SK-N-DZ (cell line): ENCODE results near the gene DIRAS1. TPM values are rescaled to one million over a fixed set of nuclear protein-coding genes. Genes with fewer than 3 reads are reported as not detected.
A peak's percentile ranks its signal among the peaks of the same experiment; 100 is the strongest.

Experiments
- DNase-seq: peaks from one replicate; pipeline ENCODE4 v3.0.0-alpha.2; 2015; ENCODE audit warnings: low spot score
- polyA plus RNA-seq, 2 experiments: library from polyadenylated mRNA; depleted of rRNA; stranded (reverse); fragments of >200 nt; gene quantifications; 2 replicates each; pipeline ENCODE4 v1.2.3, GENCODE V29; 2014

The DIRAS1 gene, protein sequence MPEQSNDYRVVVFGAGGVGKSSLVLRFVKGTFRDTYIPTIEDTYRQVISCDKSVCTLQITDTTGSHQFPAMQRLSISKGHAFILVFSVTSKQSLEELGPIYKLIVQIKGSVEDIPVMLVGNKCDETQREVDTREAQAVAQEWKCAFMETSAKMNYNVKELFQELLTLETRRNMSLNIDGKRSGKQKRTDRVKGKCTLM
- polyA plus RNA-seq (2014; cell fraction: cytosol; rRNA removed): 11.4 and 15.2 TPM in 2 replicates
- polyA plus RNA-seq (2014; cell fraction: nucleus; rRNA removed): 6.9 and 10.9 TPM in 2 replicates

DNA sequence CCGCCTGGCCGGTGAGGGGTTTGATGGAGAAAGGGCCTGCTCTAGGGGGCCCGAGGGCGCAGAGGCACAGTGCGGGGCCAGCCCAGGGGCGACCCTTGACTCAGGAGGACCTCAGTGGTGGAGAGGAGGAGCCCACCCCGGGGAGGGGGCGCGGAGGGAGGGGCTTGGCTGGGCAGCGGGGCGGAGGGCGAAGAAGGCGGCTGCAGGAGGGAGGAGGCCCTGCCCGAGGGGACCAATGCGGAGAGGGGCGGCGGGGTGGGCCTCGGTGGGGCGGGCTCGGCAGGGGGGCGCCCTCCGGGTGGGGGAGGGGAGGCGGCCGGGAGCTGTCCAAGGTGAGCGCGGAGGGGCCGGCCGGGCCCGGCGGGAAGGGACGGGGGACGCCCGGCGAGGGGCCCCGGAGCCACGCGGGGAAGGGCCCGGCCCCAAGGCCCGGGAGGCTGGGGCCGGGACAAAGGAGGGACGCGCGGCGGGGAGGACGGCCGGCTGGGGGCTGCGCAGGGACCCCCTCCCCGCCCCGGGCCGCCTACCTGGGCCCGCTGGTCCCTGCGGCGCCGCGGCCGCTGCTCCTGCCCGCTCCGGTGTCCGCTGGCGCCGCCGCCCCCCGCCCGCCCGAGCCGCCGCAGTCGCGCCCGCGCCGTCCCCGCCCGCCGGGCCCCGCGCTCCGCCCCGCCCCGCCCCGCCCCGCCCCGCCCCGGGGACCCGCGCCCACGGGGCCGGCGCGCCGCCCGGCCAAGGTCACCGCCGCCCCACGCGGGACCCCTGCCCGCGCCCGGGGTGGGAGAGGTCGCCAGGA is at the start of gene DIRAS1:
Gene DIRAS1 (minus strand): TSS at position 596 of the 793 bp plus-strand sequence. CDS start 3,566 bp downstream, outside the sequence.
- peak; percentile 49 for DNase-seq

GRCh38 chr19:2770055-2771013 is 49.2 kb upstream of the DIRAS1 start:
- DNase-seq: no peak

DNA sequence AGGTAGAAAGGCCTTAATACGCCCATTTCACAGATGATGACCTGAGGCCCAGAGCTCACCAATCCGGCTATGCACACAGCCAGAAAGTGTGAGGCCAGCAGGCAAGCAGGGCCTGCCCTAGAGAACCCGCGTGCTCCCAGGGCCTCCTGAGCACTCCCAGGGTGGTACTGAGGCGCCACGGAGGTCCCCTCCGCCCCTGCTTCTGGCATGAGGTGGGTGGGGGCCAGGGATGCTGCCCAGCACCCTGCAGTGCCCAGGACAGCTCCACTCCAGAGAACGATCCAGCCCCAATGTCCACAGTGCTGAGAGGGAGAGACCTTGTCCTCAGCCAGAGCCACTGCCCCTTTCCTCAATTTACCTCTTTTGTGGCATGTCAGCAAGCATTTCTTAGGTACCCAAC is 48.0 kb upstream of the DIRAS1 start:
- DNase-seq: no peak

DNA sequence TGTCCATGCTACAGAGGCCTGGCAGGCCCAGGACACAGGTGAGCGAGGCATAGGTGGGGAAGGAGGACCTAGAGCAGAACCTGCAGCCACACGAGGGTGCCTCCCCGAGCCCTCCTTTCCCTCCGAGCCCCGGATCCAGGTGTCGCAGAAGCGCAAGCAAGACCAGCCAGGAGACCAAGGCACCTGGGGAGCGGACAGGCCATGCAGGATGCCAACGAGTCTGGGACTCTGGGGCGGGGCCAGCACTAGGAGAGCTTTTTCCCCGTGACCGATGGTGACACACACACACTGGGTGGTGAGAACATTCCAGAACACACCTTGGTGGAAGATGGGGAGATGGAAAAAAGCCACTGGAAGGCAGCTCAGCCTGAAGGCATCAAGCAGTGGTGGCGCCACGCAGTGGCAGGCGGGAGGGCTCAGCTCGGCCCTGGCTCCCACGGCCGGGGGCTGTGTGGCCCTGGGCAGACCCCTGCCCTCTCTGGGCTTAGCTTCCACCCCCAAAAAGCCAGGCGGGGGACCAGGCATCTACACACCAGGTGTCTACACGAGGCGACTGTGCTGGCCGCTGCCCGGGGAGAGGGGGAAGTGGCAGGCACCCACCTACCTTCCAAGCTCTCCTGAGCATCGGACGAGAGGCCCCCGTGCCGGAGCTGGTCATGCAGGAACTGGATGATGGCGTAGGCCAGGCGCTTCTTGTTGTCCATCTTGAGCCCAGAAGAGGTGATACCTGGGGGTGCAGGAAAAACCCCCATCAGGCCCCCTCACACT is 47.4 kb upstream of the DIRAS1 start:
- no peak for DNase-seq

DNA sequence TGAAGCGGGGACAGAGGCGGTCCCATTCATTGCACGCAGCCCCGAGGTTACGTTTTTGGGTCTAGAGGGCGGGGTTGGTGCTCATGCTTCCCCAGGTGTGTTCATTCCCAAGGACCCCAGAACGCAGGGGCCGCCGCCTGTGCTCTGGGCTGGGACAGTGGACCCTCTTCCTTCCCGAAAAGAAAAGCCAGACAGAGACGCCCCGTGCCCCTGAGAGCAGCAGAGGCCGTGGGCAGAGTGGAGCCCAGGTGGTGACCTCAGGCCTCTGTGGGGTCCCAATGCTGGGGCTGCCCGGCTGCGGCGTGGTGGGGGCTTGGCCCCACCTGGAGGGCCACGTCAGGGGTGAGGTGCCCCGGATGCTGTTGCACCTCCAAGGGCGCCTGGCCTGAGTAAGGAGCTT is 46.5 kb upstream of the DIRAS1 start:
- DNase-seq: no peak

DNA sequence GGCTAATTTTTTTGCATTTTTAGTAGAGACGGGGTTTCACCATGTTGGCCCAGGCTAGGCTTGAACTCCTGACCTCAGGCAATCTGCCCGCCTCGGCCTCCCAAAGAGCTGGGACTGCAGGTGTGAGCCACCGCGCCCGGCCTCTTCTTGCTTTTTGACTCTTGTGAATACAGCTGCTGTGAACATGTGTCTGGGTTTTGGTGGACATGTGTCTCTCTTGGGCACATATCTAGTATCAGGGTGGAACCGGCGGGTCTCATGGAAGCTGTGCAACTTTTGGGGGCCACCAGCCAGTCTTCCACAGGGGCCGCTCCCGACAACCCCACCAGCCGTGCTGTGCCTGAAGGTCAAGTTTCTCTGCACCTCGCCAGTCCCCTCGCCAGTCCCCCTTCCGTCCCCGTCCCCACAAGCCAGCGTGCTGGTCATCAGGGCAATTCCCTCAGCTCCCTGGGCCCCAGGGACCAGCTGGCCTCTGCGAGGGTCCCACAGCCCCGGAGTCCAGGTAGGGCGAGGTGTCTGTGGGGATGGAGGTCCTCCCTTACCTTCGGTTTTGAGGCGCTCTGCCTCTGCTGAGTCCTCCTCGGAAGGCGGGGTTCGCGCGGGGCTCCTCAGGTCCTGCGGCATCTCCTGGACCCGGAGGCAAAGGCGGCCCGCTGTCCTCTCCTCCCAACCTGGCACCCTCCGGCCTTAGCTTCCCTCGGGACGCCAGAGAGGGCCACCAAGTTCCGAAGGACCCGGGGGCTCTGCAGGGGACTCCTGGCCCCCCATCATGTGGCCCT is 45.6 kb upstream of the DIRAS1 start:
- DNase-seq: no peak

GRCh38 chr19:2765376-2765775 is 44.2 kb upstream of the DIRAS1 start:
- no peak for DNase-seq

DNA sequence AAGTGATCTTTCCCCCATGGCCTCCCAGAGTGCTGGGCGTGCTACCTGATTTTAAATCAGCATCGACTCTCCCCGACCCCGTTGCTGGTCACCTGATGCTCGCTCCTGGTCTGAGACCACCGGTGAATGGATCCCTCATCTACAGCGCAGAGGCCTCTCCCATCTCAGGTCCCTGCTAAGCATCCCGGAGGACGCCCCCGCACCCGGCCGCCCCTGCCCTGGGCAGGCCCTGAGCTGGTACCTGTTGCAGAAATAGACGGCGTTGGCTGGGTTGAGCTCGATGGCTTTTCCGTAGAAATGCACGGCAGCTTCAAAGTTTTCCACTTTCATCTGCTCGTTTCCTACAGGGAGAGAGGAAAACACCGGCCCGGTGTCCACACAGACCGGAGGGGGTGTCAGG is 43.8 kb upstream of the DIRAS1 start:
- no peak for DNase-seq

GRCh38 chr19:2763687-2764086 is 42.5 kb upstream of the DIRAS1 start:
- DNase-seq: no peak

- no peak for DNase-seq
Measured at GRCh38 chr19:2762783-2763496, 41.8 kb upstream of the DIRAS1 start.

- DNase-seq: no peak
Measured at GRCh38 chr19:2761876-2762782, 41.0 kb upstream of the DIRAS1 start.

DNA sequence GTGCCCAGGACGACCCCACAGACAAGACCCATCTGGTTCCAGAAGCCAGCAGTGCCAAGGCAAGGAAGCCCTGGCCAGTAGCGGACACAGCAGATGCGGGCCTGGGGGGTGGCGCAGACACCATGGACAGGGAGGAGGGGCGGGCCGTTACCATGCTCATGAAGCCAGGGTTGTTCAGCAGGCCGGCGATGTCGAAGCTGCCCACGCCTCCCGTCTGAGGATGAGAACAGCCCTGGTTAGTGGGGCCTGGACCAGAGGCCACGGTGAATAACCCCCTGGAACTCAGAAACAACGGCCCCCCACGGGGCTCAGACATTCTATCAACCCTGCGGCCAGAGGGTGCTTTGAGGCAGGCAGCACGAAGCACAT is 40.1 kb upstream of the DIRAS1 start:
- DNase-seq: no peak

DNA sequence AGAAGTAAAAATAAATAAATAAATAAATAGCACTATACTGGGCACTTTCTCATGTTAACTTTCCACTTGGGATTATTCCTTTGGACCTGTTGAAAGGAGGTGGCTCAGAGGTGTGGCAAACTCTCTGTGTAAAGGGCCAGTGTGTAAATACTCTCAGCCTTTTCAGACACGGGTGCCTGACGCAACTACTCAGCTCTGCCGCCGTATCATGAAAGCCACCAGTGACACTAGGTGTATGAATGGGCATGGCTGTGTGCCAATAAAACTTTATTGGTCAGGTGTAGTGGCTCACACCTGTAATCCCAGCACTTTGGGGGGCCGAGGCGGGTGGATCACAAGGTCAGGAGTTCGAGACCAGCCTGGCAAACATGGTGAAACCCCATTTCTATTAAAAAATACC is 38.8 kb upstream of the DIRAS1 start:
- DNase-seq: no peak

DNA sequence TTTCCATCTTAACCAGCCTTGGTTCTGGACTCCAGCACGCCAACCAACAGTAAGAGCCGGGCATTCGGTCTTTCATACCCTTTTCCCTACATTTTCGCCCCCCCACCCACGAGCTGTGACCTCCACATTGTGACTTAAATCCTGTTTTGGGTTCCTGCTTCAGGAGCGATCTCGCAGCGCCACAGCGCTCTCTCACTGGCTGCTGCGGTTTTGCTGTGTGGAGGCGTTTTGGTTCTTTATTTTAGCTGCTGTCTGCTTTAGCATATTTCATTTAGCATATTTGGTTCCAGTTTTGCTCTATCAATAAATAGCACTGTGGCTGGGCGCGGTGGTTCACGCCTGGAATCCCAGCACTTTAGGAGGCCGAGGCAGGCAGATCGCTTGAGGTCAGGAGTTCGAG is 38.2 kb upstream of the DIRAS1 start:
- DNase-seq: no peak

DNA sequence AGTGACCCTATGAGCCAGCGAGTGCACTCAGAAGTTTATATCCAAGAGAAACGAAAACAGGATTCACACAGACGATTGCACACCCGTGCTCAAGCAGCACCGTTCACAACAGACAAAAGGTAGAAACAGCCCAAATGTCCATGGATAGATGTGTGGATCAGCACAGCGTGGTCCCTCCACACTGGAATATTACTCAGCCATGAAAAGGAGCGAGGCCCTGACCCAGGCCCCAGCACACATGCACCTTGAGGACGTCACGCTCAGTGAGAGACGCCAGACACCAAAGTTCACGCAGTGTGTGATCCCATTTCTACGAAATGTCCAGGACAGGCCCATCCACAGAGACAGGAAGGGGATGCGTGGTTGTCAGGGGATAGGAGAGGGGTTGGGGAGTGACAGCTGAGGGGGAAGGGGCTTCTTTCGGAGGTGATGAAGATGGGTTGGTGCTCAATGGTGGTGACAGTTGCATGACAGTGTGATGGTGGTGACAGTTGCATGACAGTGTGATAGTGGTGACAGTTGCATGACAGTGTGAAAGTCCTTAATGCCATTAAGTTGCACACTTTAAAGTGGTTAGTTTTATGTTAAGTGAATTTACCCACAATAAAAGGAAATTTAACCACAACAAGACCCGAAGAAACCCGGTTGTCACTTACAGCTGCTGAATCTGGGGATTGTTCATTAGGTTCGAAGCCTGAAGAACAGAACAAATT is 37.6 kb upstream of the DIRAS1 start:
- DNase-seq: no peak

DNA sequence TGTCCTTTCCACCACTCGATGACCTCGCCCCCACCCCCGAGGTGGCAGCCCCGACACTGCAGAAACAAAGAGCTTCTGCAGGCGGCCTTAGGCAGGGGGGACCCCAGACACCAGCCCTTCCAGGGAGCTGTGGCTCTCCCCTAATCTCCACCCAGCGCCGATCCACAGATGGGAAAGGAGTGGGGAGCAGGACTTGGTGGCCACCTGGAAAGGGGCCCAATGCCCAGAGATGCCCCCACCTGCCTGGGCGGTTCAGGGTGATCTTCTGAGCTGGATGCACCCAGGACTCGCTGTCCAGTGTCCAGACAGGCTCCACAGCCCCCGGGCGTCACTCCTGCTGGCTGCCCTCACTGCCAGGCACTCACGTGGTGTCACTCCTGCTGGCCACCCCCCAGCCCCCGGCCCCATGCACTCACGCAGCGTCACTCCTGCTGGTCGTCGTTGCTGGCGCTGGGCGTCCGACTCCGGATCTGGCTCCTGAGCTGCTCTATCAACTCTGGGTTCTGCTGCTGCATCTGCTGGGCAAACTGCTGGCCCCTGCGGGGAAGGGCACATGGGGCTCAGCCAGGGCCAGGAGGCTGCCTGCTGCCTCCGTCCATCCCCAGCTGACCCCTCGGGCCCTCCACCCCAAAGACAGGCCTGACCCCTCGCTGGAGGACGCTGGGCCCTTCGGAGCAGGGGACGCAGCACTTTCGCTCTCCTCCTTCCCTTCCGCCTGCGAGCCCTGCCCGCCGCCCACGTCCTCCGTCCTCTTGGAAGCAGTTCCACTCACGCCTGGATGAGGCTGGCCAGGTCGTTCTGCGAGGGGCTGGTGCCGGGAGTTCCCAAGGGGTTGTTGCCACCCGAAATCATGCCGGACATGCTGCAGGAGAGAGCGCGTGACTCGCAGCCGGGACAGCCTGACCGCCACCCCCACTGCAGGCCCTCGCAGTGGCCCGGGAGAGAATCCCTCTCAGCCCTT is 36.0 kb upstream of the DIRAS1 start:
- DNase-seq: no peak

GRCh38 chr19:2756477-2756876 is 35.3 kb upstream of the DIRAS1 start:
- DNase-seq: no peak
